B cell (primary cell): Measurements from ENCODE around the gene SSR2. TPM values are rescaled to one million over a fixed set of nuclear protein-coding genes. Genes with fewer than 3 reads are reported as not detected.
"Not testable (repeated sequence)": the region's sequence is repeated elsewhere in the genome, so short reads cannot be mapped to it uniquely, and the experiment has no call there.

Source experiments
- ATAC-seq: fragments of 200-7000 bp; cut with Tn5 transposase; one replicate; pipeline ENCODE4 v1.10.0; 2021; ENCODE audit warnings: low read depth, mild to moderate bottlenecking, moderate number of reproducible peaks, moderate library complexity
- CTCF ChIA-PET: fragments of 350-600 bp; sonication (Branson Sonifier 250); formaldehyde crosslinking; loops from one replicate; lab custom pipeline; 2021; ENCODE audit warnings: antibody characterized with exemption, inconsistent platforms; lab: Charles Lee
- POLR2A ChIA-PET: fragments of 350-600 bp; sonication (Branson Sonifier 250); formaldehyde crosslinking; loops from one replicate; lab custom pipeline; 2021; ENCODE audit warnings: antibody characterized with exemption; lab: Charles Lee
- DNase-seq: peaks from one replicate; pipeline ENCODE4 v3.0.0; 2013
- H2AFZ ChIP-seq: 2 replicates; pipeline ENCODE4 v1.6.1; 2012; ENCODE audit warnings: mild to moderate bottlenecking, low read depth, low read length; ENCODE audit not compliant: insufficient read depth, poor library complexity, severe bottlenecking
- H3K27ac ChIP-seq, 2 donors: 1 replicate in 1 of 2; 2 replicates in 1 of 2; pipeline ENCODE4 v1.5.1; 2012 to 2013; ENCODE audit warnings: low read length in 2 of 2, mild to moderate bottlenecking in 2 of 2, moderate library complexity in 1 of 2
- H3K27me3 ChIP-seq, 4 experiments: fragments of 200-600 bp in 1 of 4; sonication (generic) in 1 of 4; replicated peaks in 1 of 4; 1 replicate in 2 of 4; 2 replicates in 2 of 4; pipeline versions ENCODE4 v1.6.1 to v1.7.0; 2013 to 2016; ENCODE audit warnings: low read length in 3 of 4, mild to moderate bottlenecking in 2 of 4, mixed read lengths in 1 of 4, moderate library complexity in 1 of 4; ENCODE audit not compliant: insufficient read depth in 4 of 4, control insufficient read depth in 3 of 4; ENCODE audit errors: control extremely low read depth in 1 of 4
- H3K36me3 ChIP-seq, 2 experiments: replicated peaks in 1 of 2; 1 replicate in 1 of 2; 2 replicates in 1 of 2; pipeline versions ENCODE4 v1.6.1 to v1.7.1; 2013; ENCODE audit warnings: low read length in 1 of 2; ENCODE audit not compliant: insufficient read depth in 2 of 2, control insufficient read depth in 1 of 2; ENCODE audit errors: control extremely low read depth in 1 of 2, extremely low read depth in 1 of 2
- H3K4me1 ChIP-seq, 2 donors: fragments of 200-600 bp in 1 of 2; sonication (generic) in 1 of 2; 1 replicate in 1 of 2; 2 replicates in 1 of 2; pipeline versions ENCODE4 v1.5.1 to v1.6.1; 2013 to 2017; ENCODE audit warnings: low read length in 2 of 2; ENCODE audit not compliant: control insufficient read depth in 2 of 2, insufficient read depth in 2 of 2
- H3K4me2 ChIP-seq: replicated peaks from 2 replicates; pipeline ENCODE3; 2012; ENCODE audit warnings: mild to moderate bottlenecking, low read depth, low read length; ENCODE audit not compliant: poor library complexity, severe bottlenecking
- H3K4me3 ChIP-seq, 5 experiments: fragments of 200-600 bp in 1 of 5; sonication (generic) in 1 of 5; 1 replicate in 3 of 5; 2 replicates in 2 of 5; pipeline versions ENCODE4 v1.5.1 to v1.7.0; 2011 to 2016; ENCODE audit warnings: low read length in 4 of 5, mild to moderate bottlenecking in 4 of 5, low read depth in 2 of 5, control low read depth in 1 of 5, moderate library complexity in 1 of 5; ENCODE audit not compliant: insufficient read depth in 1 of 5; ENCODE audit errors: control extremely low read depth in 1 of 5, extremely low read depth in 1 of 5
- H3K79me2 ChIP-seq: fragments of 200-600 bp; sonication (generic); one replicate; pipeline ENCODE4 v1.6.0; 2016; ENCODE audit warnings: low read length; ENCODE audit not compliant: control insufficient read depth, insufficient read depth
- H3K9ac ChIP-seq: fragments of 200-600 bp; sonication (generic); 2 replicates; pipeline ENCODE4 v1.6.1; 2017; ENCODE audit warnings: mild to moderate bottlenecking, low read length, moderate library complexity
- H3K9me3 ChIP-seq, 3 donors: one replicate each; pipeline versions ENCODE4 v1.6.1 to v1.7.1; 2013; ENCODE audit warnings: low read length in 2 of 3; ENCODE audit not compliant: control insufficient read depth in 2 of 3, insufficient read depth in 1 of 3; ENCODE audit errors: control extremely low read depth in 1 of 3
- H4K20me1 ChIP-seq: 2 replicates; pipeline ENCODE4 v1.6.0; 2012; ENCODE audit warnings: mild to moderate bottlenecking, low read length; ENCODE audit not compliant: insufficient read depth, control insufficient read depth, poor library complexity, severe bottlenecking
- H3K27ac Mint-ChIP-seq: one replicate; pipeline ENCODE4 v1.8.0; 2021; ENCODE audit warnings: mixed read lengths
- H3K27me3 Mint-ChIP-seq: one replicate; pipeline ENCODE4 v1.8.0; 2021; ENCODE audit warnings: mixed read lengths
- H3K4me1 Mint-ChIP-seq: one replicate; pipeline ENCODE4 v1.8.0; 2021; ENCODE audit warnings: mixed read lengths
- H3K4me3 Mint-ChIP-seq: one replicate; pipeline ENCODE4 v1.8.0; 2021; ENCODE audit warnings: mixed read lengths
- H3K9me3 Mint-ChIP-seq: one replicate; pipeline ENCODE4 v1.8.0; 2022; ENCODE audit warnings: mixed read lengths; ENCODE audit not compliant: insufficient read depth
- EZH2 ChIP-seq: IDR thresholded peaks from 2 replicates; pipeline ENCODE4 v1.6.1; 2012; ENCODE audit warnings: borderline replicate concordance, low read depth, mild to moderate bottlenecking, moderate library complexity, low read length; ENCODE audit not compliant: insufficient read depth, poor library complexity, severe bottlenecking
- WGBS: methylation state at CpG from one replicate; pipeline ENCODE4 v1.1.5; 2013; ENCODE audit warnings: missing lambda C conversion rate; ENCODE audit not compliant: insufficient coverage; 5-methylcytosine and 5-hydroxymethylcytosine counted together
- intact Hi-C: fragments of 100-400 bp; cut with micrococcal nuclease; formaldehyde crosslinking; loops from one replicate; pipeline ENCODE4 v1.10.0; 2022
- polyA plus RNA-seq: library from polyadenylated mRNA; depleted of rRNA; stranded (reverse); fragments of >200 nt; gene quantifications from 2 replicates; pipeline ENCODE4 v1.2.3, GENCODE V29; 2012
- total RNA-seq, 2 donors: library from RNA; stranded (reverse); fragments of 120-200 nt in 1 of 2; gene quantifications; 1 replicate in 1 of 2; 2 replicates in 1 of 2; pipeline versions ENCODE4 v1.2.3 to v1.2.4, GENCODE V29; 2013 to 2022
- TF ChIP-seq, protein P1 (sequence below): fragments of 200-600 bp; IDR thresholded peaks from one replicate; pipeline ENCODE4 v1.8.0; 2022; ENCODE audit warnings: antibody characterized with exemption, mild to moderate bottlenecking

Gene SSR2
- total and polyA plus RNA-seq, 2 donors (not counting 1 experiment from before 2014, with no cell fraction given): 160 to 359 TPM

DNA sequence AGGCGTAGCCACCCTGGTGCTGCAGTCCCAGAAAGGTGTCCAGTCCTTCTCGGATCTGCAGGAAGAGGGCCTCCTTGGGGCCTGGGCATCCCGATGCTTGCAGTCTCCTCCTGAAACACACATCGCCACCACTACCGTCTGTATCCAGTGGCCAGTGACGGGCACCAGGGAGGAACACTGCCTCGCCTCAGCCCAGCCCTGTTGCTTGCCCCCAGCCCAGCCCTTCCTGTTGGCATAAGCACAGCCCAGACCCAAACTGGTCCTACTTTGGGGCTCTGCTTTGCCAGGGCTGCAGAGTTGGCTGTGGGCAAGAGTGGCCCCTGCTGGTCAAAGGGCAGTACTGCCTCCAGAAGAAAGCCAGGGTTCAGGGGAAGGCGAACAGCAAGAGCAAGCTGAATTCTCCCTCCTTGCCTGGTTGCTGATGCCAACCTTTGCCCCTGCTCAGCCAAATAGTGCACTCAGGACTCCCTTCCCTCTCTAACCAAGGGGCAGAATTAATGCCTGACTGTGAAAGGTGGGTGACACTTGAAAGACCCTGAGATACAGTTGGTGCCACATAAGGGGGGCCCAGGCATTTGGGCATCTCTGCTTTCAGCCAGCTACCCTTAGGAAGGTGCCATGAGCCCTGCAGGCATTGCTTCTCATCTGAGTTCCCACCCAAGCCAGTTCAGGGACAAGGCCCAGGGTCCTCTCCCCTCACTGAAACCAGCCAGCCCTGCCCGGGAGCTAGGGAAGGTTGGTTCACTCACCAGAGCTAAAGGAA is 31.3 kb downstream of the SSR2 start:
- H3K9ac ChIP-seq: no peak overlapping the region
- ChIA-PET CTCF (interaction anchor here (0.6 to 5.9 kb wide), 32 partner anchors 12 to 1005 kb away, joined by 3 to 176 read pairs (median 5); partner anchors contain the start of genes ARHGEF2, KHDC4, RXFP4 and SYT11), POLR2A (interaction anchor here (0.7 to 2.3 kb wide), 6 partner anchors 11 to 55 kb away, joined by 3 to 22 read pairs (median 8); partner anchors contain the start of genes ARHGEF2 and KHDC4)
- no peak overlapping the region for H3K4me3 Mint-ChIP-seq
- peak overlapping the region; percentile 11 to 32 for H3K27ac ChIP-seq
- no peaks in the 10 kb centered on the region for H3K27me3 Mint-ChIP-seq
- H3K4me1 ChIP-seq: peaks cover 24 to 32% of the 10 kb centered on the region in 2 donors
- peak overlapping the region in 2 of 5 experiments; percentile 8 to 19 for H3K4me3 ChIP-seq
- 40% methylated on average over 9 of the region's 9 CpGs for WGBS
- ATAC-seq: peak; percentile 100
- H4K20me1 ChIP-seq: no peaks in the 10 kb centered on the region
- intact Hi-C loops: loop anchor here (1.0 to 2.0 kb wide), 6 partner anchors 8 to 131 kb away; partner anchors contain the start of genes KHDC4, RIT1 and SYT11
- no peaks in the 10 kb centered on the region for H3K9me3 Mint-ChIP-seq
- TF ChIP-seq EZH2: no peak
- TF ChIP-seq, protein P1, sequence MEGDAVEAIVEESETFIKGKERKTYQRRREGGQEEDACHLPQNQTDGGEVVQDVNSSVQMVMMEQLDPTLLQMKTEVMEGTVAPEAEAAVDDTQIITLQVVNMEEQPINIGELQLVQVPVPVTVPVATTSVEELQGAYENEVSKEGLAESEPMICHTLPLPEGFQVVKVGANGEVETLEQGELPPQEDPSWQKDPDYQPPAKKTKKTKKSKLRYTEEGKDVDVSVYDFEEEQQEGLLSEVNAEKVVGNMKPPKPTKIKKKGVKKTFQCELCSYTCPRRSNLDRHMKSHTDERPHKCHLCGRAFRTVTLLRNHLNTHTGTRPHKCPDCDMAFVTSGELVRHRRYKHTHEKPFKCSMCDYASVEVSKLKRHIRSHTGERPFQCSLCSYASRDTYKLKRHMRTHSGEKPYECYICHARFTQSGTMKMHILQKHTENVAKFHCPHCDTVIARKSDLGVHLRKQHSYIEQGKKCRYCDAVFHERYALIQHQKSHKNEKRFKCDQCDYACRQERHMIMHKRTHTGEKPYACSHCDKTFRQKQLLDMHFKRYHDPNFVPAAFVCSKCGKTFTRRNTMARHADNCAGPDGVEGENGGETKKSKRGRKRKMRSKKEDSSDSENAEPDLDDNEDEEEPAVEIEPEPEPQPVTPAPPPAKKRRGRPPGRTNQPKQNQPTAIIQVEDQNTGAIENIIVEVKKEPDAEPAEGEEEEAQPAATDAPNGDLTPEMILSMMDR: peak; percentile 98
- DNase-seq: peak; percentile 88
- H3K4me1 Mint-ChIP-seq: peaks cover 24% of the 10 kb centered on the region
- H3K9me3 ChIP-seq: no peaks in the 10 kb centered on the region
- peaks cover 43% of the 10 kb centered on the region for H3K79me2 ChIP-seq
- peak overlapping the region; percentile 40 for H2AFZ ChIP-seq
- no peaks in the 10 kb centered on the region for H3K27me3 ChIP-seq
- H3K4me2 ChIP-seq: peak overlapping the region; percentile 51
- peak overlapping the region; percentile 73 for H3K27ac Mint-ChIP-seq
- H3K36me3 ChIP-seq: no peaks in the 10 kb centered on the region

GRCh38 chr1:155984903-155985645 is 35.7 kb downstream of the SSR2 start:
- WGBS: 97% methylated on average over 4 of the region's 11 CpGs
- H3K9ac ChIP-seq, H4K20me1 ChIP-seq, H3K27ac ChIP-seq, H3K27me3 Mint-ChIP-seq, H2AFZ ChIP-seq, H3K4me3 Mint-ChIP-seq, H3K9me3 Mint-ChIP-seq, DNase-seq, H3K4me3 ChIP-seq, ATAC-seq, H3K4me2 ChIP-seq, intact Hi-C loops, H3K36me3 ChIP-seq, H3K9me3 ChIP-seq, H3K27me3 ChIP-seq: not testable (repeated sequence)
- ChIA-PET CTCF (interaction anchor here (1.0 to 12.2 kb wide), 11 partner anchors 8 to 51 kb away, joined by 4 to 206 read pairs (median 8); partner anchors contain the start of genes KHDC4 and RXFP4), POLR2A (interaction anchor here (0.6 to 4.8 kb wide), 6 partner anchors 9 to 52 kb away, joined by 3 to 44 read pairs (median 6); partner anchors contain the start of gene KHDC4)
- peaks cover 61 to 67% of the 10 kb centered on the region in 2 donors for H3K4me1 ChIP-seq
- H3K79me2 ChIP-seq: peaks cover 85% of the 10 kb centered on the region
- peaks cover 65% of the 10 kb centered on the region for H3K4me1 Mint-ChIP-seq
- H3K27ac Mint-ChIP-seq: peak overlapping the region; percentile 94
